Left ventricle myocardium inferior (tissue), 1 donor: Measurements from ENCODE around the gene BCAR3. TPM values are rescaled to one million over a fixed set of nuclear protein-coding genes. Genes with fewer than 3 reads are reported as not detected.
"Not testable (repeated sequence)": the region's sequence is repeated elsewhere in the genome, so short reads cannot be mapped to it uniquely, and the experiment has no call there.

Experiments used
- DNase-seq: peaks from one replicate; pipeline ENCODE4 v3.0.0-alpha.2; 2020
- H3K27ac ChIP-seq: fragments of 200-600 bp; replicated peaks from 2 replicates; pipeline ENCODE4 v1.8.0; 2021
- H3K27me3 ChIP-seq: fragments of 200-600 bp; 2 replicates; pipeline ENCODE4 v1.8.0; 2021; ENCODE audit warnings: low read depth
- H3K36me3 ChIP-seq: fragments of 200-600 bp; 2 replicates; pipeline ENCODE4 v1.8.0; 2021
- H3K4me1 ChIP-seq: fragments of 200-600 bp; 2 replicates; pipeline ENCODE4 v1.8.0; 2021
- H3K4me3 ChIP-seq: fragments of 200-600 bp; 2 replicates; pipeline ENCODE4 v1.8.0; 2021; ENCODE audit warnings: mild to moderate bottlenecking, moderate library complexity
- H3K9me3 ChIP-seq: fragments of 200-600 bp; replicated peaks from 2 replicates; pipeline ENCODE4 v1.8.0; 2021
- intact Hi-C: fragments of 100-400 bp; cut with micrococcal nuclease; formaldehyde crosslinking; loops from one replicate; pipeline ENCODE4 v1.11.0; 2022
- total RNA-seq: library from RNA; stranded (reverse); fragmentation: NEBNext Ultra II Directional; extraction: Animal tissue kit (Norgen Biotek cat#: 25700); gene quantifications from one replicate; pipeline ENCODE4 v1.2.1, GENCODE V29; 2021
- TF ChIP-seq, protein P1 (sequence below): fragments of 200-600 bp; IDR thresholded peaks from 2 replicates; pipeline ENCODE4 v1.8.0; 2021; ENCODE audit warnings: antibody characterized with exemption, mild to moderate bottlenecking, borderline replicate concordance
- donor health status: DM: no; HTN: yes; CAD: no; lungs with severe emphysema.

Gene BCAR3
- total RNA-seq, 1 donor from 2014 or later = 23.5 TPM

- no peak for DNase-seq
- intact Hi-C loops = no loop called here
- Histone ChIP-seq H3K27me3 (no peaks in the 10 kb centered on the region), H3K27ac (no peak overlapping the region), H3K4me1 (peaks cover 14% of the 10 kb centered on the region), H3K9me3 (no peaks in the 10 kb centered on the region), H3K4me3 (no peak overlapping the region), H3K36me3 (peaks cover 11% of the 10 kb centered on the region)
- TF ChIP-seq, protein P1, sequence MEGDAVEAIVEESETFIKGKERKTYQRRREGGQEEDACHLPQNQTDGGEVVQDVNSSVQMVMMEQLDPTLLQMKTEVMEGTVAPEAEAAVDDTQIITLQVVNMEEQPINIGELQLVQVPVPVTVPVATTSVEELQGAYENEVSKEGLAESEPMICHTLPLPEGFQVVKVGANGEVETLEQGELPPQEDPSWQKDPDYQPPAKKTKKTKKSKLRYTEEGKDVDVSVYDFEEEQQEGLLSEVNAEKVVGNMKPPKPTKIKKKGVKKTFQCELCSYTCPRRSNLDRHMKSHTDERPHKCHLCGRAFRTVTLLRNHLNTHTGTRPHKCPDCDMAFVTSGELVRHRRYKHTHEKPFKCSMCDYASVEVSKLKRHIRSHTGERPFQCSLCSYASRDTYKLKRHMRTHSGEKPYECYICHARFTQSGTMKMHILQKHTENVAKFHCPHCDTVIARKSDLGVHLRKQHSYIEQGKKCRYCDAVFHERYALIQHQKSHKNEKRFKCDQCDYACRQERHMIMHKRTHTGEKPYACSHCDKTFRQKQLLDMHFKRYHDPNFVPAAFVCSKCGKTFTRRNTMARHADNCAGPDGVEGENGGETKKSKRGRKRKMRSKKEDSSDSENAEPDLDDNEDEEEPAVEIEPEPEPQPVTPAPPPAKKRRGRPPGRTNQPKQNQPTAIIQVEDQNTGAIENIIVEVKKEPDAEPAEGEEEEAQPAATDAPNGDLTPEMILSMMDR = no peak
Observed at GRCh38 chr1:93653656-93654055, 28.0 kb downstream of the BCAR3 start.

GRCh38 chr1:93652323-93652949 is 29.2 kb downstream of the BCAR3 start:
- Histone ChIP-seq H3K27me3 (no peaks in the 10 kb centered on the region), H3K27ac (no peak overlapping the region), H3K4me1 (peaks cover 14% of the 10 kb centered on the region), H3K36me3 (peaks cover 11% of the 10 kb centered on the region), H3K9me3 (no peaks in the 10 kb centered on the region), H3K4me3 (no peak overlapping the region)
- DNase-seq = no peak
- TF ChIP-seq, protein P1 = no peak
- intact Hi-C loops = no loop called here

- H3K9me3 ChIP-seq = no peaks in the 10 kb centered on the region
- TF ChIP-seq, protein P1 = no peak
- no peaks in the 10 kb centered on the region for H3K27me3 ChIP-seq
- DNase-seq = no peak
- H3K36me3 ChIP-seq = peaks cover 11% of the 10 kb centered on the region
- no peak overlapping the region for H3K27ac ChIP-seq
- intact Hi-C loops = no loop called here
- H3K4me1 ChIP-seq = peaks cover 13% of the 10 kb centered on the region
- no peak overlapping the region for H3K4me3 ChIP-seq
Observed at GRCh38 chr1:93651695-93652094, 29.9 kb downstream of the BCAR3 start.

DNA sequence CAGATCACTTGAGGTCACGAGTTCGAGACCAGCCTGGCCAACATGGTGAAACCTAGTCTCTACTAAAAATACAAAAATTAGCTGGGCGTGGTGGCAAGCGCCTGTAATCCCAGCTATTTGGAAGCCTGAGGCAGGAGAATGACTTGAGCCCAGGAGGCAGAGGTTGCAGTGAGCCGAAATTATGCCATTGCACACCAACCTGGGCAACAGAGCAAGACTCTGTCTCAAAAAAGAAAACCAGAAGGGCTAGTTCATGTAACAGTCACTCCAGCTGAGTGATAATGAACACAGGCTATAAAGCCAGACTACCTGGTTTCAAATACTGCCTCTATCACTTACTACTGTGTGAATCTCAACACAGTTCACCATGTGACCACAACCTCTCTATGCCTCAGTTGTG is 31.5 kb downstream of the BCAR3 start:
- intact Hi-C loops, H3K27me3 ChIP-seq, H3K4me3 ChIP-seq, H3K9me3 ChIP-seq, DNase-seq, H3K27ac ChIP-seq, H3K4me1 ChIP-seq: not testable (repeated sequence)
- peaks cover 11% of the 10 kb centered on the region for H3K36me3 ChIP-seq

DNA sequence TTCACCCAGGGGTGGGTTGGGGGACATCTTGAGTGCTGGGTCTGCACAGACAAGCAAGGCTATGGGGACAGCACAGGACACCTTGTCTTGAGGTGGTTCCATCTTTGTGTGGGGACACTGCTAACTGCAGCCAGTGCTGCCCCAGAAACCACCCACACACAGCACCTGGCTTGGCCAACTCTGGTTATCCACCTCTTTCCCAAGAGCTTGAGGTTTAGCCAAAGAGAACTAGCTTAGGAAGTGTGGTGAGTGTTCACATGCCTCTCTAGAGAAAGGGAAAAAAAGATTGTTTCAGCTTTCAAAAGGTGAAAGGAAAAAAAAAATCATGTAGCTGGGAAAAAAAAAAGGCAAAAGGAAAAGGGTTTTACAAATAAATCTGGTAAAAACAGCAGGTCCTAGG is 32.4 kb downstream of the BCAR3 start:
- no peaks in the 10 kb centered on the region for H3K9me3 ChIP-seq
- H3K27ac ChIP-seq = no peak overlapping the region
- H3K27me3 ChIP-seq = no peaks in the 10 kb centered on the region
- no peak for DNase-seq
- H3K36me3 ChIP-seq = peaks cover 6% of the 10 kb centered on the region
- peaks cover 9% of the 10 kb centered on the region for H3K4me1 ChIP-seq
- TF ChIP-seq, protein P1 = no peak
- H3K4me3 ChIP-seq = no peak overlapping the region
- intact Hi-C loops = no loop called here

DNA sequence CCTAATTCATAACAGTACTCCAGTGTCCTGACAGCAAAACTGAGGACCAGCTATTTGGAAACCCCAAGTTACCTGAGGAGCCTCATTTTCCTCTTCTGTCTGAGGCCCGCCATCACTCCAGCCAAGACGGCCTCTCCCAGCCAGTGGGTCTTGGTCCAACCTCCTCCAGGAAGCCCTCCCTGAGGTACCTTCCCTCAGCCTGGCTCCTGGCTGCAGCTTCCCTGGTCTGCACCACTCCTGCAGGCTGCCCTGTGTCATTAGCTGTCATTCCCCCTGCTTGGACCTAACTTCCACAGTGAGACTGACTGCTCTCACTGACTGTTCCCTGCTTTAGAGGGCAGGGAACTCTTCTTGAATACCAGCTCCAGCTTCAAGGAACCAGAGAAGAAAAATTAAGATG is 33.0 kb downstream of the BCAR3 start:
- TF ChIP-seq, protein P1 = no peak
- intact Hi-C loops = no loop called here
- H3K27ac ChIP-seq = no peak overlapping the region

More for the DNA sequence above, 33.0 kb downstream of the BCAR3 start:
- Histone ChIP-seq H3K4me3 (no peak overlapping the region), H3K36me3 (peaks cover 6% of the 10 kb centered on the region), H3K4me1 (peaks cover 9% of the 10 kb centered on the region), H3K27me3 (no peaks in the 10 kb centered on the region), H3K9me3 (no peaks in the 10 kb centered on the region)
- DNase-seq = no peak
